GM23248 (cell line): ENCODE measurements around the gene AURKB. TPM values are rescaled to one million over a fixed set of nuclear protein-coding genes. Genes with fewer than 3 reads are reported as not detected.
A peak's percentile ranks its signal among the peaks of the same experiment; 100 is the strongest.

Experiments
- DNase-seq: peaks from one replicate; pipeline ENCODE4 v3.0.0-alpha.2; 2015
- H2AFZ ChIP-seq: fragments of 200-600 bp; sonication (generic); 2 replicates; pipeline ENCODE4 v1.6.1; 2016; ENCODE audit warnings: antibody characterized with exemption
- H3F3A ChIP-seq: fragments of 200-600 bp; sonication (generic); 2 replicates; pipeline ENCODE4 v1.6.1; 2016; ENCODE audit warnings: mild to moderate bottlenecking, antibody characterized with exemption, mixed run types; ENCODE audit not compliant: insufficient read depth
- H3K27ac ChIP-seq: fragments of 200-600 bp; sonication (generic); 2 replicates; pipeline ENCODE4 v1.5.1; 2016; ENCODE audit warnings: mild to moderate bottlenecking
- H3K27me3 ChIP-seq: fragments of 200-600 bp; sonication (generic); replicated peaks from 2 replicates; pipeline ENCODE4 v1.6.1; 2016; ENCODE audit warnings: mild to moderate bottlenecking; ENCODE audit not compliant: insufficient read depth
- H3K36me3 ChIP-seq: fragments of 200-600 bp; sonication (generic); 2 replicates; pipeline ENCODE4 v1.6.1; 2016; ENCODE audit warnings: low read depth, mild to moderate bottlenecking
- H3K4me1 ChIP-seq: fragments of 200-600 bp; sonication (generic); 2 replicates; pipeline ENCODE4 v1.6.1; 2016; ENCODE audit warnings: mild to moderate bottlenecking; ENCODE audit not compliant: insufficient read depth
- H3K4me2 ChIP-seq: fragments of 200-600 bp; sonication (generic); one replicate; pipeline ENCODE4 v1.6.1; 2016; ENCODE audit warnings: mild to moderate bottlenecking; ENCODE audit not compliant: unreplicated experiment
- H3K4me3 ChIP-seq: fragments of 200-600 bp; sonication (generic); 2 replicates; pipeline ENCODE4 v1.5.1; 2016; ENCODE audit warnings: mild to moderate bottlenecking
- H3K79me2 ChIP-seq: fragments of 200-600 bp; sonication (generic); 2 replicates; pipeline ENCODE4 v1.6.1; 2016; ENCODE audit warnings: mild to moderate bottlenecking; ENCODE audit not compliant: insufficient read depth
- H3K9ac ChIP-seq: fragments of 200-600 bp; sonication (generic); 2 replicates; pipeline ENCODE4 v1.6.1; 2016; ENCODE audit warnings: mild to moderate bottlenecking
- H3K9me2 ChIP-seq: fragments of 200-600 bp; sonication (generic); 2 replicates; pipeline ENCODE4 v1.6.1; 2016; ENCODE audit warnings: mixed run types, mild to moderate bottlenecking, moderate library complexity; ENCODE audit not compliant: insufficient read depth
- H3K9me3 ChIP-seq: fragments of 200-600 bp; sonication (generic); one replicate; pipeline ENCODE4 v1.6.1; 2017; ENCODE audit warnings: low read depth
- H4K20me1 ChIP-seq: fragments of 200-600 bp; sonication (generic); 2 replicates; pipeline ENCODE4 v1.6.0; 2016; ENCODE audit not compliant: insufficient read depth
- EZH2 ChIP-seq: fragments of 200-600 bp; sonication (generic); IDR thresholded peaks from 2 replicates; pipeline ENCODE4 v1.6.1; 2018; ENCODE audit warnings: antibody characterized with exemption, mild to moderate bottlenecking; ENCODE audit not compliant: insufficient read depth, poor library complexity, severe bottlenecking
- EZH2phosphoT487 ChIP-seq: fragments of 200-600 bp; sonication (generic); IDR thresholded peaks from 2 replicates; pipeline ENCODE4 v1.6.1; 2018; ENCODE audit warnings: antibody characterized with exemption, moderate library complexity, mild to moderate bottlenecking, low read depth; ENCODE audit not compliant: insufficient read depth
- WGBS, 2 experiments: methylation state at CpG; one replicate each; pipeline ENCODE4 v1.1.6; 2015 to 2017; ENCODE audit warnings: low lambda C conversion rate in 2 of 2, low coverage in 1 of 2; ENCODE audit errors: missing lambda C conversion rate in 2 of 2; 5-methylcytosine and 5-hydroxymethylcytosine counted together
- in situ Hi-C: fragments of 300-500 bp; cut with MboI; formaldehyde crosslinking; loops from 2 replicates; pipeline ENCODE4 v1.15.0; 2020
- polyA plus RNA-seq: library from polyadenylated mRNA; unstranded; fragments of >200 nt; fragmentation: Nextera tagmentation; extraction: Ambion mirVana; gene quantifications from 2 replicates; pipeline ENCODE4 v1.2.1, GENCODE V29; 2016
- total RNA-seq: library from RNA; depleted of rRNA; stranded (reverse); fragments of >200 nt; shearing (Covaris generic); gene quantifications from 2 replicates; pipeline ENCODE4 v1.2.3, GENCODE V29; 2014

The AURKB gene
- total and polyA plus RNA-seq, 2 experiments from 2014 or later: 18.4 to 24.1 TPM

DNA sequence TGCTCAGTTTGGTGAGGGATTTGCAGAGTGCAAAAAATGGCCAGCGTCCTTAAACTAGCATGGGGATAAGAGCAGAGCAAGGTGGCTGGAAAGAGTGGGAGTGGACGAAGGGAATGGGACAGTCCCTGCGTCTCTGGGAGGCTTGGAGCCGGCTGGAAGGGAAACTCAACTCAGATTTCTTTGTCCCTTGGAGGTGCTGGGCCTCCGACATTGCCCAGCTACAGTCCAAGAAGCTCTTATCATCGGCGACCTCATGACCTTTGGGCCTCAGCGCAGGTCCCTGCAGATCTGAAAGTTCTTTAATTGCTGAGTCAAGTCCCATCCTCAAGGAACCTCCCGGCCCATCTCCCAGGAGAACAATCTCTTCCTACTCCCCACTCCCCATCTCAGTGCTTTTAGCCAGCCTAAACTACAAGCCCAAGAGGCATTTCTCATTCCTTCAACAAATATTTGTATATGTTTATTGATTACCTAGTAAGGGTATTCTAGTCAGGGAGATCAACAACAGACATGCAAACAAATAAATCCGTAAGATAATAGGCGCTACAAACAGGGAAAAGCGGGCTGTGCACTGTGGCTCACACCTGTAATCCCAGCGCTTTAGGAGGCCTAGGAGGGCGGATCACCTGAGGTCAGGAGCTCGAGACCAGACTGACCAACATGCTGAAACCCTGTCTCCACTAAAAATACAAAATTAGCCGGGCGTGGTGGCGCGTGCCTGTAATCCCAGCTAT lies 33.2 kb downstream of the AURKB start:
- Histone ChIP-seq H3K9ac (peak overlapping the region; percentile 89), H3K27ac (peak overlapping the region; percentile 64), H4K20me1 (no peaks in the 10 kb centered on the region), H3K36me3 (no peaks in the 10 kb centered on the region), H2AFZ (peak overlapping the region; percentile 97), H3K27me3 (no peaks in the 10 kb centered on the region), H3K4me1 (peaks cover 14% of the 10 kb centered on the region; the same call in 1 of the 2 replicates), H3F3A (peaks cover 20% of the 10 kb centered on the region), H3K9me3 (no peaks in the 10 kb centered on the region), H3K4me2 (peak overlapping the region; percentile 98), H3K9me2 (no peaks in the 10 kb centered on the region), H3K79me2 (peaks cover 13% of the 10 kb centered on the region), H3K4me3 (peak overlapping the region; percentile 89)
- DNase-seq: no peak
- 78 to 81% methylated on average over 19 of the region's 19 CpGs for WGBS, 2 experiments
- TF ChIP-seq EZH2 (no peak), EZH2phosphoT487 (no peak)
- in situ Hi-C loops: no loop called here

DNA sequence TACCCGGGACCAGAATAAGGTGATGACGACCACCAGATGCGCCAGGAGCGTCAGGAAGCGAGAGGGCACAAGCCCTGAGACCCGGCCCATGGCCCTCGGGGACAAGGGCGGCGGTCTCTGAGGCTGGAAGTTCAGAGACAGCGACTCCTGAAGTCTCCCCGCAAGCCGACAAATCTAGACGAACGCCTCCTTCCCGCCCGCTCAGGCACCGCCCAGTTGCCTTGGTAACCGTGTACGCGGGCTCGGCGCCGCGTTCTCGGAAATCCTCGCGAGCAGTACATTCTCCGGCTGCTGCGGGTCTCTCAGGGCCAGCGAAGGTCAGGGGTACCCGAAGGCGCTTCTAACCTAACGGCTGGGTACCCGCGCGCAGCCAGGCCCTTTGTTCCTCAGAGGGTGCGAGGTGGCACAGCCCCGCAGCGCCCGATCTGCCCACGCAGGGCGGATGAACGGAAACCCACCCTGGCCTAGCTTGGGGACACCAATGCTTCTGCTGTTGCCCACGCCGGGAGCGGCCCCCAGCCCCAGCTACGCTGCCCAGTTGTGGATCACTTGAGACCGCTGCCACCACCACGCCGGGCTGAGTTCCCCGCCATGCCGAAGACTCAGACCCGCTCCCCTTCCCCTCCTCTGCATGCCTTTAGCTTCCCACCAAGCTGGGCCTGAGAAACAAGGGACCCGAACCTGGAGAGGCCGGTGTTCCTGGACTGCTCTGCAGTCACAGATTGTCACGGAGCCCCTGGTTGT lies 34.0 kb downstream of the AURKB start, which contains the start of gene TMEM107:
TSS of gene TMEM107 (minus strand) at position 184 of the 744 bp plus-strand sequence. CDS start at position 90, 94 bp downstream.
- no peaks in the 10 kb centered on the region for H3K36me3 ChIP-seq
- in situ Hi-C loops: no loop called here
- peaks cover 20% of the 10 kb centered on the region for H3F3A ChIP-seq
- H4K20me1 ChIP-seq: no peaks in the 10 kb centered on the region
- H3K9me3 ChIP-seq: no peaks in the 10 kb centered on the region
- H3K27ac ChIP-seq: peak within 1 kb of the TSS; percentile 64
- H3K27me3 ChIP-seq: no peaks in the 10 kb centered on the region
- peak within 1 kb of the TSS; percentile 89 for H3K9ac ChIP-seq
- peak within 1 kb of the TSS; percentile 89 for H3K4me3 ChIP-seq
- H3K4me1 ChIP-seq: peaks cover 14% of the 10 kb centered on the region; the same call in 1 of the 2 replicates
- TF ChIP-seq EZH2phosphoT487: no peak
- TF ChIP-seq EZH2: no peak
- H3K79me2 ChIP-seq: peaks cover 13% of the 10 kb centered on the region
- H3K9me2 ChIP-seq: no peaks in the 10 kb centered on the region
- 2% methylated on average over 44 to 53 of the region's 56 CpGs for WGBS, 2 experiments
- H2AFZ ChIP-seq: peak within 1 kb of the TSS; percentile 97
- peak; percentile 96 for DNase-seq
- H3K4me2 ChIP-seq: peak within 1 kb of the TSS; percentile 98

DNA sequence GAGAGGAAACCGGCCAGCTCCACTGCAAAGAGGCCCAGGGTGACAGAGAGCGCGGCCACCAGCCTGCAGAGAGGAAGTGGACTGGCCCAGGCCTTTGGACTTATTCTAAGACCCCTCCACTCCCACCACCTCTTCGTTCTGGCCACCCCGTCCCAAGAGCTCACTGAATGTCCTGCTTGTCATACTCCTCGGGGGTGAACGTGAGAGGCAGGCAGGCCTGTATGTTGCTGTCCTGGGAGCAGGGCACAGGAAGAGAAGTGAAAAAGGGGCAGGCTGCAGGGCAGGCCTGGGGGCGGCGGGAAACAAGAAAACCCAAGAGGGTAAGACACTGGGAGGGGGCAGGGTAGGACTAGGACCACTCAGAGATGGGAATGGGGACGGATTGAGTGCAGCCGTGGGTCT lies 34.6 kb downstream of the AURKB start:
- peak overlapping the region; percentile 97 for H2AFZ ChIP-seq
- H3K9me2 ChIP-seq: no peaks in the 10 kb centered on the region
- in situ Hi-C loops: no loop called here

DNA sequence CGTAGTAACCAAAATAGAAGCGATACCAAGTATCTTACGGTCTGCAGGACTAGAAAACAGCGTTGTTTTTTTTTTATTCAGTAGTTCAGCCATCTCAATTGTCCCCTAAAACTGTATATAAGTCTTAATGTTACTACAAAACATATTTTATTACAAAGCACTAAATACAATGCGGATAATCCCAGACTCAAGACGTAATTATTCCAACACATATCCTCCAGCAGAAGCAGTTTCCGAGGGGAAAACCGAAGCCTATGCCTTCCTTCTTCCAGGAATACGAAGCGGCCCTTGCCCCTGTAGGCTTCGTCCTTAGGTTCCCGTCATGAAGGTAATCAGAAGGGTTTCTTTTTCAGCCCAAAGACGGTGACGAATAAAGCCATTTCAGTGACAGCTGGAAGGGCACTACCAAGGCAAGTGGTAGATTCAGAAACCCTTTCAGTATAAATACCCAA lies 36.5 kb downstream of the AURKB start:
- peak overlapping the region; percentile 91 for H3K9ac ChIP-seq
- H4K20me1 ChIP-seq: no peaks in the 10 kb centered on the region
- peak overlapping the region; percentile 81 for H2AFZ ChIP-seq
- H3K4me3 ChIP-seq: peak overlapping the region; percentile 68
- no peaks in the 10 kb centered on the region for H3K9me2 ChIP-seq
- H3K4me2 ChIP-seq: peak overlapping the region; percentile 88
- WGBS, 2 experiments: 11 to 13% methylated on average over 14 of the region's 14 CpGs
- H3K79me2 ChIP-seq: peaks cover 13% of the 10 kb centered on the region
- no peaks in the 10 kb centered on the region for H3K9me3 ChIP-seq
- in situ Hi-C loops: no loop called here
- peak; percentile 22 for DNase-seq
- peaks cover 14% of the 10 kb centered on the region; the same call in 1 of the 2 replicates for H3K4me1 ChIP-seq
- TF ChIP-seq EZH2phosphoT487: no peak
- no peak for TF ChIP-seq EZH2
- H3K27me3 ChIP-seq: no peaks in the 10 kb centered on the region
- peak overlapping the region; percentile 97 for H3K27ac ChIP-seq
- no peaks in the 10 kb centered on the region for H3K36me3 ChIP-seq
- peaks cover 20% of the 10 kb centered on the region for H3F3A ChIP-seq

More for the DNA sequence above, 34.6 kb downstream of the AURKB start:
- Histone ChIP-seq H3K27me3 (no peaks in the 10 kb centered on the region), H4K20me1 (no peaks in the 10 kb centered on the region), H3K27ac (peak overlapping the region; percentile 64), H3K4me3 (peak overlapping the region; percentile 89), H3F3A (peaks cover 20% of the 10 kb centered on the region), H3K4me1 (peaks cover 14% of the 10 kb centered on the region; the same call in 1 of the 2 replicates), H3K36me3 (no peaks in the 10 kb centered on the region), H3K4me2 (peak overlapping the region; percentile 98), H3K9me3 (no peaks in the 10 kb centered on the region), H3K9ac (peak overlapping the region; percentile 89), H3K79me2 (peaks cover 13% of the 10 kb centered on the region)
- TF ChIP-seq EZH2phosphoT487 (no peak), EZH2 (no peak)
- 14 to 16% methylated on average over 11 of the region's 11 CpGs for WGBS, 2 experiments
- peak; percentile 51 for DNase-seq
